HG02759 (cell line): ENCODE measurements around the gene CLDN2.
"Not testable (repeated sequence)": the region's sequence is repeated elsewhere in the genome, so short reads cannot be mapped to it uniquely, and the experiment has no call there.

Experiments
- ATAC-seq: cut with Tn5 transposase; IDR thresholded peaks from one replicate; pipeline ENCODE4 v1.9.1; 2021; ENCODE audit warnings: mild to moderate bottlenecking, moderate library complexity; ENCODE audit not compliant: unreplicated experiment

CLDN2 gene

GRCh38 chrX:106955004-106955772, 35.0 kb downstream of the CLDN2 start:
- ATAC-seq, result no peak

- ATAC-seq, result no peak
Observed at GRCh38 chrX:106957856-106958255, 37.7 kb downstream of the CLDN2 start.

- ATAC-seq, result no peak
Observed at GRCh38 chrX:106959901-106960300, 39.7 kb downstream of the CLDN2 start.

GRCh38 chrX:106963111-106963510, 42.9 kb downstream of the CLDN2 start:
- no peak for ATAC-seq

GRCh38 chrX:106964290-106964689, 44.1 kb downstream of the CLDN2 start:
- no peak for ATAC-seq

- not testable (repeated sequence) for ATAC-seq
Observed at GRCh38 chrX:106966547-106966946, 46.3 kb downstream of the CLDN2 start.

GRCh38 chrX:106972896-106973295, 52.7 kb downstream of the CLDN2 start:
- ATAC-seq, result no peak

- ATAC-seq, result no peak
Observed at GRCh38 chrX:106973433-106974149, 53.4 kb downstream of the CLDN2 start.

- no peak for ATAC-seq
Observed at GRCh38 chrX:106976416-106976815, 56.2 kb downstream of the CLDN2 start.
